IMR-90 (cell line): ENCODE measurements around the gene RNU6-9. TPM values are rescaled to one million over a fixed set of nuclear protein-coding genes. Genes with fewer than 3 reads are reported as not detected.

Experiments used
- ATAC-seq: fragments of 200-7000 bp; cut with Tn5 transposase; 2 replicates; pipeline ENCODE4 v1.9.1; 2020; ENCODE audit warnings: low read depth, mild to moderate bottlenecking, moderate library complexity
- BruUV-seq: library from RNA; stranded (reverse); fragments of 400-500 nt; replicated peaks from 2 replicates; lab custom pipeline; 2021; lab: Mats Ljungman, UMichigan
- CTCF ChIA-PET: fragments of 300-600 bp; formaldehyde crosslinking; extraction: SDS; loops from one replicate; lab custom pipeline; 2021; ENCODE audit warnings: antibody characterized with exemption; lab: Yijun Ruan, JAX
- POLR2A ChIA-PET: fragments of 300-600 bp; sonication (Branson Sonifier 250); formaldehyde crosslinking; loops from one replicate; lab custom pipeline; 2022; ENCODE audit warnings: antibody characterized with exemption; ENCODE audit not compliant: unreplicated experiment; lab: Charles Lee
- DNase-seq: peaks from one replicate; pipeline ENCODE4 v3.0.0; 2013
- H2AFZ ChIP-seq: replicated peaks from 2 replicates; pipeline ENCODE3; 2013; ENCODE audit warnings: low read length, mild to moderate bottlenecking; ENCODE audit not compliant: poor library complexity
- H2AK5ac ChIP-seq: 2 replicates; pipeline ENCODE4 v1.6.1; 2013; ENCODE audit warnings: low read depth, low read length, inconsistent platforms
- H2AK9ac ChIP-seq: replicated peaks from 2 replicates; pipeline ENCODE3; 2013; ENCODE audit warnings: mild to moderate bottlenecking, low read depth, low read length, moderate library complexity; ENCODE audit not compliant: poor library complexity
- H2BK120ac ChIP-seq: 2 replicates; pipeline ENCODE4 v1.6.1; 2013; ENCODE audit warnings: low read depth, low read length, inconsistent platforms
- H2BK15ac ChIP-seq: 3 replicates; pipeline ENCODE4 v1.6.1; 2013; ENCODE audit warnings: low read depth, low read length, inconsistent platforms
- H2BK20ac ChIP-seq: 2 replicates; pipeline ENCODE4 v1.6.1; 2013; ENCODE audit warnings: low read depth, mild to moderate bottlenecking, inconsistent platforms, low read length, moderate library complexity
- H2BK5ac ChIP-seq: 2 replicates; pipeline ENCODE4 v1.6.1; 2013; ENCODE audit warnings: mild to moderate bottlenecking, low read depth, low read length, inconsistent platforms; ENCODE audit not compliant: poor library complexity, severe bottlenecking
- H3K14ac ChIP-seq: replicated peaks from 2 replicates; pipeline ENCODE4 v1.6.1; 2013; ENCODE audit warnings: low read depth, low read length, inconsistent platforms
- H3K18ac ChIP-seq: 2 replicates; pipeline ENCODE4 v1.6.1; 2013; ENCODE audit warnings: low read depth, low read length, control low read depth
- H3K23ac ChIP-seq: 2 replicates; pipeline ENCODE4 v1.6.1; 2013; ENCODE audit warnings: low read depth, low read length, inconsistent platforms
- H3K27ac ChIP-seq: 2 replicates; pipeline ENCODE4 v1.5.1; 2013; ENCODE audit warnings: mild to moderate bottlenecking, control low read depth, low read length; ENCODE audit not compliant: insufficient read depth
- H3K27me3 ChIP-seq: 2 replicates; pipeline ENCODE4 v1.6.1; 2013; ENCODE audit warnings: low read length; ENCODE audit not compliant: control insufficient read depth, insufficient read depth
- H3K36me3 ChIP-seq: 2 replicates; pipeline ENCODE4 v1.6.1; 2013; ENCODE audit warnings: low read length, mixed read lengths; ENCODE audit not compliant: control insufficient read depth, insufficient read depth
- H3K4ac ChIP-seq: 2 replicates; pipeline ENCODE4 v1.6.1; 2013; ENCODE audit warnings: low read depth, low read length, inconsistent platforms
- H3K4me1 ChIP-seq: 2 replicates; pipeline ENCODE4 v1.6.1; 2013; ENCODE audit warnings: low read length, mixed read lengths; ENCODE audit not compliant: control insufficient read depth, insufficient read depth
- H3K4me2 ChIP-seq: 2 replicates; pipeline ENCODE4 v1.6.1; 2013; ENCODE audit warnings: low read depth, mild to moderate bottlenecking, control low read depth, low read length, moderate library complexity
- H3K4me3 ChIP-seq: 2 replicates; pipeline ENCODE4 v1.5.1; 2013; ENCODE audit warnings: low read depth, mild to moderate bottlenecking, control low read depth, low read length, moderate library complexity; ENCODE audit not compliant: insufficient read depth
- H3K56ac ChIP-seq: 2 replicates; pipeline ENCODE4 v1.6.1; 2013; ENCODE audit warnings: low read length, inconsistent platforms; ENCODE audit not compliant: insufficient read depth; ENCODE audit errors: extremely low read depth
- H3K79me1 ChIP-seq, 2 experiments: 2 replicates each; pipeline ENCODE4 v1.6.1; 2013; ENCODE audit warnings: low read length in 2 of 2, inconsistent platforms in 1 of 2, low read depth in 1 of 2
- H3K9ac ChIP-seq: 2 replicates; pipeline ENCODE4 v1.6.1; 2013; ENCODE audit warnings: low read depth, low read length, control low read depth
- H3K9me1 ChIP-seq: 2 replicates; pipeline ENCODE4 v1.6.1; 2013; ENCODE audit warnings: low read length, inconsistent platforms; ENCODE audit not compliant: insufficient read depth
- H3K9me3 ChIP-seq: 2 replicates; pipeline ENCODE4 v1.6.1; 2013; ENCODE audit warnings: low read length; ENCODE audit not compliant: control insufficient read depth, insufficient read depth
- H4K20me1 ChIP-seq: 2 replicates; pipeline ENCODE4 v1.6.1; 2013; ENCODE audit warnings: low read length, inconsistent platforms; ENCODE audit not compliant: insufficient read depth
- H4K5ac ChIP-seq: 2 replicates; pipeline ENCODE4 v1.6.1; 2013; ENCODE audit warnings: mild to moderate bottlenecking, low read depth, low read length, control low read depth
- H4K8ac ChIP-seq, 2 experiments: 2 replicates each; pipeline ENCODE4 v1.6.1; 2013; ENCODE audit warnings: low read depth in 2 of 2, low read length in 2 of 2, control low read depth in 1 of 2, inconsistent platforms in 1 of 2
- H4K91ac ChIP-seq: 2 replicates; pipeline ENCODE4 v1.6.1; 2013; ENCODE audit warnings: low read depth, low read length, inconsistent platforms; ENCODE audit not compliant: insufficient read depth
- BHLHE40 ChIP-seq: fragments of 150-350 bp; IDR thresholded peaks from 2 replicates; pipeline ENCODE4 v1.6.1; 2016; ENCODE audit warnings: mild to moderate bottlenecking, low read depth, low read length
- CEBPB ChIP-seq: IDR thresholded peaks from 2 replicates; pipeline ENCODE4 v1.6.1; 2012; ENCODE audit warnings: low read depth, low read length, improper control_type of control experiment
- CHD1 ChIP-seq: IDR thresholded peaks from 2 replicates; pipeline ENCODE4 v1.6.1; 2012; ENCODE audit warnings: low read depth, low read length, improper control_type of control experiment
- FOS ChIP-seq: fragments of 150-350 bp; IDR thresholded peaks from 2 replicates; pipeline ENCODE4 v1.6.1; 2016; ENCODE audit warnings: low read depth, low read length
- MAFK ChIP-seq: IDR thresholded peaks from 2 replicates; pipeline ENCODE4 v1.6.1; 2012; ENCODE audit warnings: low read depth, low read length, improper control_type of control experiment
- MAZ ChIP-seq: IDR thresholded peaks from 2 replicates; pipeline ENCODE4 v1.6.1; 2012; ENCODE audit warnings: low read depth, mild to moderate bottlenecking, low read length, improper control_type of control experiment, moderate library complexity, borderline replicate concordance
- MXI1 ChIP-seq: IDR thresholded peaks from 2 replicates; pipeline ENCODE4 v1.6.1; 2012; ENCODE audit warnings: low read depth, mild to moderate bottlenecking, low read length, moderate library complexity, borderline replicate concordance
- NFE2L2 ChIP-seq: fragments of 150-350 bp; IDR thresholded peaks from 2 replicates; pipeline ENCODE4 v1.6.1; 2016; ENCODE audit warnings: low read depth, mild to moderate bottlenecking, low read length
- POLR2A ChIP-seq: IDR thresholded peaks from 2 replicates; pipeline ENCODE4 v1.6.1; 2012; ENCODE audit warnings: mild to moderate bottlenecking, low read depth, low read length
- RAD21 ChIP-seq: IDR thresholded peaks from 2 replicates; pipeline ENCODE4 v1.6.1; 2012; ENCODE audit warnings: low read length, improper control_type of control experiment
- RCOR1 ChIP-seq: IDR thresholded peaks from 2 replicates; pipeline ENCODE4 v1.6.1; 2012; ENCODE audit warnings: mild to moderate bottlenecking, low read length, improper control_type of control experiment; ENCODE audit not compliant: insufficient replicate concordance
- RFX5 ChIP-seq: IDR thresholded peaks from 2 replicates; pipeline ENCODE4 v1.8.0; 2012; ENCODE audit warnings: low read depth, mild to moderate bottlenecking, low read length, moderate library complexity
- SMC3 ChIP-seq: fragments of 150-350 bp; IDR thresholded peaks from 2 replicates; pipeline ENCODE4 v1.6.1; 2016; ENCODE audit warnings: low read depth, mild to moderate bottlenecking, antibody characterized with exemption, low read length, moderate library complexity
- WGBS, 2 experiments: methylation state at CpG; one replicate each; pipeline versions ENCODE4 v1.1.5 to v1.1.7; 2013; ENCODE audit warnings: missing lambda C conversion rate in 2 of 2; ENCODE audit not compliant: insufficient read length in 1 of 2; ENCODE audit errors: extremely low coverage in 2 of 2; 5-methylcytosine and 5-hydroxymethylcytosine counted together
- dilution Hi-C: fragments of 300-500 bp; cut with HindIII; formaldehyde crosslinking; loops from one replicate; pipeline ENCODE4 v1.14.3; 2018; ENCODE audit warnings: low sequenced_read_pairs; ENCODE audit not compliant: unreplicated experiment
- in situ Hi-C: fragments of 300-500 bp; cut with MboI; formaldehyde crosslinking; loops from 3 replicates; pipeline ENCODE4 v1.14.3; 2019; ENCODE audit warnings: low sequenced_read_pairs, inconsistent platforms, mixed read lengths
- intact Hi-C: fragments of 100-400 bp; cut with micrococcal nuclease; formaldehyde crosslinking; loops from 2 replicates; pipeline ENCODE4 v1.10.0; 2022
- polyA plus RNA-seq, 3 experiments: library from polyadenylated mRNA; depleted of rRNA; stranded (reverse); fragments of >200 nt; gene quantifications; 2 replicates each; pipeline ENCODE4 v1.2.3, GENCODE V29; 2012; ENCODE audit warnings: low replicate concordance in 1 of 3
- total RNA-seq: library from RNA; depleted of rRNA; stranded (reverse); fragments of >200 nt; gene quantifications from 2 replicates; pipeline ENCODE4 v1.2.3, GENCODE V29; 2012
- TF ChIP-seq, protein P1 (sequence below): fragments of 150-350 bp; IDR thresholded peaks from 2 replicates; pipeline ENCODE4 v1.6.1; 2016; ENCODE audit warnings: low read depth, mild to moderate bottlenecking, low read length, moderate library complexity, borderline replicate concordance
- TF ChIP-seq, protein P2 (sequence below): fragments of 150-350 bp; IDR thresholded peaks from 2 replicates; pipeline ENCODE4 v1.6.1; 2017; ENCODE audit warnings: mild to moderate bottlenecking, antibody characterized with exemption, low read length, low read depth
- TF ChIP-seq, protein P3 (sequence below): conservative IDR thresholded peaks from 2 replicates; pipeline ENCODE4 v1.5.1; 2012; ENCODE audit warnings: mild to moderate bottlenecking, low read depth, low read length, improper control_type of control experiment

RNU6-9 gene
- total and polyA plus RNA-seq, 2 of the 4 experiments (the other 2 are of a cell fraction) = not detected

DNA sequence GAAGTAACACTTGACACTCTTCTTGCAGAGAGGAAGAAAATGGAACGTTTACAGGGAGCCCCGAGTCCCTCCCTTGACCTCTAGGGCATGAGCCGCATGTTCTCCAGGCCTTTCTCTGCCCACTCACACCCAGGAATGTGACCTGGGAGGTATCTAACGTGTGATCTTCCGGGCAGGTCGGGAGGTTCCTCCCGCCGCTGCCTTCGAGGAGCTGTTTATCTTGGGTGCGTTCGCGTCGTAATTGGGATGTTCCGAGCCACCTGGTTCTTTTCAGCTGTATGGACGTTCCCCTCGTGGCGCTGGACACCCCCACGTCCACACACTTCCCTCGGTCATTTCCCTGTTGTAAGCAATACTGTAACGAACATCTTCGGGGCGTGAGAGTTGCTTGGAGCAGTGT, 46.2 kb downstream of the RNU6-9 start:
- ChIA-PET POLR2A (no interaction called here), CTCF (no interaction called here)
- H3K4me3 ChIP-seq = no peak overlapping the region
- peaks cover 56% of the 10 kb centered on the region for H3K36me3 ChIP-seq
- no peak overlapping the region for H3K9ac ChIP-seq
- no peak overlapping the region for H2BK5ac ChIP-seq
- H2BK120ac ChIP-seq = no peak overlapping the region
- 93% methylated on average over 9 of the region's 22 CpGs; no CpG with 5 or more reads in 1 of the 2 experiments for WGBS, 2 experiments
- no peak overlapping the region for H2AK9ac ChIP-seq
- peak overlapping the region; percentile 14 for H2AFZ ChIP-seq
- peak overlapping the region; percentile 15; the same call in 1 of the 2 replicates for H2AK5ac ChIP-seq
- no peak overlapping the region for H3K27ac ChIP-seq
- H4K5ac ChIP-seq = no peak overlapping the region
- H4K20me1 ChIP-seq = peaks cover 80% of the 10 kb centered on the region
- no peak overlapping the region for H3K4ac ChIP-seq
- no peak overlapping the region for H3K56ac ChIP-seq
- no peak overlapping the region for H3K18ac ChIP-seq
- no peak for ATAC-seq
- peaks cover 17% of the 10 kb centered on the region for H3K9me1 ChIP-seq
- H3K4me2 ChIP-seq = no peak overlapping the region
- no peak for TF ChIP-seq POLR2A
- TF ChIP-seq NFE2L2 = no peak
- TF ChIP-seq, protein P1, sequence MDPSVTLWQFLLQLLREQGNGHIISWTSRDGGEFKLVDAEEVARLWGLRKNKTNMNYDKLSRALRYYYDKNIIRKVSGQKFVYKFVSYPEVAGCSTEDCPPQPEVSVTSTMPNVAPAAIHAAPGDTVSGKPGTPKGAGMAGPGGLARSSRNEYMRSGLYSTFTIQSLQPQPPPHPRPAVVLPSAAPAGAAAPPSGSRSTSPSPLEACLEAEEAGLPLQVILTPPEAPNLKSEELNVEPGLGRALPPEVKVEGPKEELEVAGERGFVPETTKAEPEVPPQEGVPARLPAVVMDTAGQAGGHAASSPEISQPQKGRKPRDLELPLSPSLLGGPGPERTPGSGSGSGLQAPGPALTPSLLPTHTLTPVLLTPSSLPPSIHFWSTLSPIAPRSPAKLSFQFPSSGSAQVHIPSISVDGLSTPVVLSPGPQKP = no peak
- TF ChIP-seq RCOR1 = no peak
- TF ChIP-seq RAD21 = no peak
- no peak for TF ChIP-seq CEBPB
- TF ChIP-seq, protein P2, sequence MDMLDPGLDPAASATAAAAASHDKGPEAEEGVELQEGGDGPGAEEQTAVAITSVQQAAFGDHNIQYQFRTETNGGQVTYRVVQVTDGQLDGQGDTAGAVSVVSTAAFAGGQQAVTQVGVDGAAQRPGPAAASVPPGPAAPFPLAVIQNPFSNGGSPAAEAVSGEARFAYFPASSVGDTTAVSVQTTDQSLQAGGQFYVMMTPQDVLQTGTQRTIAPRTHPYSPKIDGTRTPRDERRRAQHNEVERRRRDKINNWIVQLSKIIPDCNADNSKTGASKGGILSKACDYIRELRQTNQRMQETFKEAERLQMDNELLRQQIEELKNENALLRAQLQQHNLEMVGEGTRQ = no peak
- no peak for TF ChIP-seq SMC3
- TF ChIP-seq MAZ = no peak
- TF ChIP-seq, protein P3, sequence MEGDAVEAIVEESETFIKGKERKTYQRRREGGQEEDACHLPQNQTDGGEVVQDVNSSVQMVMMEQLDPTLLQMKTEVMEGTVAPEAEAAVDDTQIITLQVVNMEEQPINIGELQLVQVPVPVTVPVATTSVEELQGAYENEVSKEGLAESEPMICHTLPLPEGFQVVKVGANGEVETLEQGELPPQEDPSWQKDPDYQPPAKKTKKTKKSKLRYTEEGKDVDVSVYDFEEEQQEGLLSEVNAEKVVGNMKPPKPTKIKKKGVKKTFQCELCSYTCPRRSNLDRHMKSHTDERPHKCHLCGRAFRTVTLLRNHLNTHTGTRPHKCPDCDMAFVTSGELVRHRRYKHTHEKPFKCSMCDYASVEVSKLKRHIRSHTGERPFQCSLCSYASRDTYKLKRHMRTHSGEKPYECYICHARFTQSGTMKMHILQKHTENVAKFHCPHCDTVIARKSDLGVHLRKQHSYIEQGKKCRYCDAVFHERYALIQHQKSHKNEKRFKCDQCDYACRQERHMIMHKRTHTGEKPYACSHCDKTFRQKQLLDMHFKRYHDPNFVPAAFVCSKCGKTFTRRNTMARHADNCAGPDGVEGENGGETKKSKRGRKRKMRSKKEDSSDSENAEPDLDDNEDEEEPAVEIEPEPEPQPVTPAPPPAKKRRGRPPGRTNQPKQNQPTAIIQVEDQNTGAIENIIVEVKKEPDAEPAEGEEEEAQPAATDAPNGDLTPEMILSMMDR = no peak
- TF ChIP-seq MXI1 = no peak
- TF ChIP-seq RFX5 = no peak
- no peak for TF ChIP-seq MAFK
- no peak for TF ChIP-seq FOS
- no peak for TF ChIP-seq CHD1
- no peak for TF ChIP-seq BHLHE40
- no peak for DNase-seq
- no peak overlapping the region for H4K8ac ChIP-seq
- in situ Hi-C loops (no loop called here), dilution Hi-C loops (no loop called here), intact Hi-C loops (no loop called here)
- H3K23ac ChIP-seq = no peak overlapping the region
- peaks cover 18% of the 10 kb centered on the region for H3K4me1 ChIP-seq
- no TSS peak for BruUV-seq
- no peak overlapping the region for H2BK15ac ChIP-seq
- peaks cover 19 to 76% of the 10 kb centered on the region in 2 experiments for H3K79me1 ChIP-seq
- H4K91ac ChIP-seq = no peak overlapping the region
- H3K27me3 ChIP-seq = no peaks in the 10 kb centered on the region
- H2BK20ac ChIP-seq = no peak overlapping the region
- H3K14ac ChIP-seq = no peak overlapping the region
- no peaks in the 10 kb centered on the region for H3K9me3 ChIP-seq
